ENCODE measurements around the gene CD300LG.

- TF ChIP-seq CTCF (IDR thresholded peaks at IDR 0.05), result no peak
- no peak for TF ChIP-seq REST (IDR thresholded peaks at IDR 0.05)
- TF ChIP-seq RFX5 (IDR thresholded peaks at IDR 0.05), result no peak
- TF ChIP-seq NR3C1 (IDR thresholded peaks at IDR 0.05), result no peak
- no peak for TF ChIP-seq POLR2A (IDR thresholded peaks at IDR 0.05; ENCODE audit: low read length)
- no peak for TF ChIP-seq EP300 (IDR thresholded peaks at IDR 0.05)
Observed at GRCh38 chr17:43822570-43823190, 24.3 kb upstream of the CD300LG start.
